A673 (cell line): ENCODE measurements around the gene LCLAT1.

ENCODE experiments used
- CTCF ChIP-seq: fragments of 300-800, 200-600 bp; sonication (generic); conservative IDR thresholded peaks from 2 replicates; pipeline ENCODE4 v1.5.1; 2017; ENCODE audit warnings: low read depth, mild to moderate bottlenecking, antibody characterized with exemption, low read length, moderate library complexity, mixed read lengths
- EZH2 ChIP-seq: fragments of 200-600 bp; sonication (generic); IDR thresholded peaks from 2 replicates; pipeline ENCODE4 v1.6.1; 2017; ENCODE audit warnings: borderline replicate concordance, low read depth, mild to moderate bottlenecking, mixed read lengths, antibody characterized with exemption, low read length; ENCODE audit not compliant: poor library complexity, severe bottlenecking

DNA sequence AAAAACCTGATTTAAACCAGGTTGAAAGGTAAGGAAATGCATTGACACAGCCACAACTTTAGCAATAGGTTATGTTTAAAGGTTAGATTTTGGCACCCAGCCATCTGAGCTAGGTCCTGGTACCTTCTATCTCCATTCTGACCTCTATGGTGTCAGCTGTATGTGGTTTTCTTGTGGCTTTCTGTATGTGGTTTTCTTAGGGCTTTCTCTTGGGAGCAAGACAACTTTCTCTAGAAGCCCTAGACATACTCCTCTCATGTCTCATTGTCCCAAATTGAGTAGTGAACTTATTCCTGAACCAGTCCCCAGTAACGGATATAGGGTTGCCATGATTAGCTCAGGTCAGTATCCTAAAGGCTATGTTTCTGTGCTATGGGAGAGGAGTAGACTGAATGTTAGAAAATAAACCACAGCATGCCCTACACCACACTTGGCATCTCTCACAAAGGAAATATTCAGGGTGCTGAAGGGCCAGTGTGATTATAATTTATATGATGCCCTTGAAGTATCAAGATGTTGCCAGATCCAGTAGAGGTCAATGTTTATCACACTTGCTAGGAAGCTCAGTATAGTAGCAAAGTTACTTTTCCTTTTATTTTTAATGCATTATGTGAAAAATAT lies 184.1 kb downstream of the LCLAT1 start:
- TF ChIP-seq CTCF (no peak), EZH2 (no peak)
